Neural cell (in vitro differentiated cells): ENCODE data around the gene CCSAP. TPM values are rescaled to one million over a fixed set of nuclear protein-coding genes. Genes with fewer than 3 reads are reported as not detected.

Experiments
- H2AFZ ChIP-seq: fragments of 200-600, 300-800 bp; sonication (generic), shearing (Covaris generic); 2 replicates; pipeline ENCODE4 v1.6.0; 2014; ENCODE audit warnings: low read depth, mild to moderate bottlenecking, antibody characterized with exemption, low read length, moderate library complexity
- H3F3A ChIP-seq: fragments of 200-600 bp; shearing (Covaris generic); 2 replicates; pipeline ENCODE4 v1.6.1; 2016; ENCODE audit warnings: mild to moderate bottlenecking, moderate library complexity, mixed read lengths, antibody characterized with exemption, low read length; ENCODE audit not compliant: insufficient read depth, poor library complexity, severe bottlenecking
- H3K27ac ChIP-seq: fragments of 200-600, 300-800 bp; sonication (generic), shearing (Covaris generic); 2 replicates; pipeline ENCODE4 v1.5.1; 2014; ENCODE audit warnings: mild to moderate bottlenecking, low read length, moderate library complexity
- H3K27me3 ChIP-seq: fragments of 300-800, 200-600 bp; sonication (generic), shearing (Covaris generic); 2 replicates; pipeline ENCODE4 v1.6.0; 2014; ENCODE audit warnings: mild to moderate bottlenecking, low read depth, low read length, moderate library complexity; ENCODE audit not compliant: insufficient read depth
- H3K36me3 ChIP-seq: fragments of 300-800, 200-600 bp; sonication (generic), shearing (Covaris generic); 2 replicates; pipeline ENCODE4 v1.5.1; 2014; ENCODE audit warnings: mild to moderate bottlenecking, antibody characterized with exemption, low read length, moderate library complexity; ENCODE audit not compliant: insufficient read depth
- H3K4me2 ChIP-seq: fragments of 300-800, 200-600 bp; sonication (generic), shearing (Covaris generic); 2 replicates; pipeline ENCODE4 v1.6.0; 2014; ENCODE audit warnings: mild to moderate bottlenecking, low read length
- H3K4me3 ChIP-seq: fragments of 300-800, 200-600 bp; sonication (generic), shearing (Covaris generic); 2 replicates; pipeline ENCODE4 v1.5.1; 2014; ENCODE audit warnings: mild to moderate bottlenecking, low read length, moderate library complexity
- H3K79me2 ChIP-seq: fragments of 200-600 bp; shearing (Covaris generic); replicated peaks from 2 replicates; pipeline ENCODE4 v1.6.0; 2014; ENCODE audit warnings: mild to moderate bottlenecking, low read length, moderate library complexity; ENCODE audit not compliant: insufficient read depth
- H3K9ac ChIP-seq: fragments of 300-800, 200-600 bp; sonication (generic), shearing (Covaris generic); 2 replicates; pipeline ENCODE4 v1.6.1; 2016; ENCODE audit warnings: mild to moderate bottlenecking, low read length, mixed read lengths
- H3K9me2 ChIP-seq: fragments of 200-600 bp; shearing (Covaris generic); 2 replicates; pipeline ENCODE4 v1.6.1; 2016; ENCODE audit warnings: mild to moderate bottlenecking, low read length, mixed read lengths; ENCODE audit not compliant: insufficient read depth
- H3K9me3 ChIP-seq: fragments of 200-600, 300-800 bp; sonication (generic), shearing (Covaris generic); 2 replicates; pipeline ENCODE4 v1.6.1; 2016; ENCODE audit warnings: mild to moderate bottlenecking, mixed run types, low read length, moderate library complexity, mixed read lengths
- H4K20me1 ChIP-seq: fragments of 200-600 bp; shearing (Covaris generic); 2 replicates; pipeline ENCODE4 v1.6.1; 2016; ENCODE audit warnings: mild to moderate bottlenecking, mixed run types; ENCODE audit not compliant: insufficient read depth
- EP300 ChIP-seq: fragments of 450-650 bp; conservative IDR thresholded peaks from 2 replicates; pipeline ENCODE4 v1.6.1; 2014; ENCODE audit warnings: antibody characterized with exemption, mild to moderate bottlenecking, moderate library complexity; ENCODE audit not compliant: poor library complexity, severe bottlenecking
- EZH2 ChIP-seq: fragments of 200-600, 300-800 bp; shearing (Covaris generic), sonication (generic); IDR thresholded peaks from 2 replicates; pipeline ENCODE4 v1.6.1; 2014; ENCODE audit warnings: antibody characterized with exemption, low read length, borderline replicate concordance, mild to moderate bottlenecking; ENCODE audit not compliant: insufficient read depth, poor library complexity, severe bottlenecking
- MXI1 ChIP-seq: fragments of 450-650 bp; conservative IDR thresholded peaks from 2 replicates; pipeline ENCODE4 v1.6.1; 2014; ENCODE audit warnings: antibody characterized with exemption, mild to moderate bottlenecking; ENCODE audit not compliant: poor library complexity, severe bottlenecking
- POLR2AphosphoS5 ChIP-seq: IDR thresholded peaks from 2 replicates; pipeline ENCODE4 v1.6.1; 2012
- RAD21 ChIP-seq: fragments of 450-650 bp; conservative IDR thresholded peaks from 2 replicates; pipeline ENCODE4 v1.6.1; 2014; ENCODE audit warnings: antibody characterized with exemption, mild to moderate bottlenecking, moderate library complexity
- SMC3 ChIP-seq: fragments of 450-650 bp; conservative IDR thresholded peaks from 2 replicates; pipeline ENCODE4 v1.6.1; 2014; ENCODE audit warnings: antibody characterized with exemption, mild to moderate bottlenecking, moderate library complexity; ENCODE audit not compliant: poor library complexity
- TAF1 ChIP-seq: IDR thresholded peaks from 2 replicates; pipeline ENCODE4 v1.6.1; 2012; ENCODE audit warnings: low read depth
- polyA plus RNA-seq: library from polyadenylated mRNA; depleted of rRNA; stranded (reverse); fragments of >200 nt; gene quantifications from 2 replicates; pipeline ENCODE4 v1.2.3, GENCODE V29; 2014
- TF ChIP-seq, protein P1 (sequence below): IDR thresholded peaks from 2 replicates; pipeline ENCODE4 v1.6.1; 2012; ENCODE audit warnings: borderline replicate concordance
- TF ChIP-seq, protein P2 (sequence below): fragments of 450-650 bp; IDR thresholded peaks from 2 replicates; pipeline ENCODE4 v1.5.1; 2014; ENCODE audit warnings: antibody characterized with exemption, mild to moderate bottlenecking, moderate library complexity; ENCODE audit not compliant: poor library complexity, severe bottlenecking

CCSAP gene
- polyA plus RNA-seq, 1 donor from 2014 or later, result 66.7 TPM

GRCh38 chr1:229365569-229365968 lies 22.7 kb upstream of the CCSAP start:
- H3K79me2 ChIP-seq, result no peaks in the 10 kb centered on the region
- no peak overlapping the region for H3K27ac ChIP-seq
- H3K4me3 ChIP-seq, result no peak overlapping the region
- no peaks in the 10 kb centered on the region for H3F3A ChIP-seq
- no peak overlapping the region for H3K9ac ChIP-seq
- no peaks in the 10 kb centered on the region for H3K27me3 ChIP-seq
- no peaks in the 10 kb centered on the region for H3K9me2 ChIP-seq
- H3K9me3 ChIP-seq, result no peaks in the 10 kb centered on the region
- H4K20me1 ChIP-seq, result no peaks in the 10 kb centered on the region
- no peaks in the 10 kb centered on the region for H3K36me3 ChIP-seq
- H2AFZ ChIP-seq, result no peak overlapping the region
- H3K4me2 ChIP-seq, result no peak overlapping the region
- TF ChIP-seq, protein P1, sequence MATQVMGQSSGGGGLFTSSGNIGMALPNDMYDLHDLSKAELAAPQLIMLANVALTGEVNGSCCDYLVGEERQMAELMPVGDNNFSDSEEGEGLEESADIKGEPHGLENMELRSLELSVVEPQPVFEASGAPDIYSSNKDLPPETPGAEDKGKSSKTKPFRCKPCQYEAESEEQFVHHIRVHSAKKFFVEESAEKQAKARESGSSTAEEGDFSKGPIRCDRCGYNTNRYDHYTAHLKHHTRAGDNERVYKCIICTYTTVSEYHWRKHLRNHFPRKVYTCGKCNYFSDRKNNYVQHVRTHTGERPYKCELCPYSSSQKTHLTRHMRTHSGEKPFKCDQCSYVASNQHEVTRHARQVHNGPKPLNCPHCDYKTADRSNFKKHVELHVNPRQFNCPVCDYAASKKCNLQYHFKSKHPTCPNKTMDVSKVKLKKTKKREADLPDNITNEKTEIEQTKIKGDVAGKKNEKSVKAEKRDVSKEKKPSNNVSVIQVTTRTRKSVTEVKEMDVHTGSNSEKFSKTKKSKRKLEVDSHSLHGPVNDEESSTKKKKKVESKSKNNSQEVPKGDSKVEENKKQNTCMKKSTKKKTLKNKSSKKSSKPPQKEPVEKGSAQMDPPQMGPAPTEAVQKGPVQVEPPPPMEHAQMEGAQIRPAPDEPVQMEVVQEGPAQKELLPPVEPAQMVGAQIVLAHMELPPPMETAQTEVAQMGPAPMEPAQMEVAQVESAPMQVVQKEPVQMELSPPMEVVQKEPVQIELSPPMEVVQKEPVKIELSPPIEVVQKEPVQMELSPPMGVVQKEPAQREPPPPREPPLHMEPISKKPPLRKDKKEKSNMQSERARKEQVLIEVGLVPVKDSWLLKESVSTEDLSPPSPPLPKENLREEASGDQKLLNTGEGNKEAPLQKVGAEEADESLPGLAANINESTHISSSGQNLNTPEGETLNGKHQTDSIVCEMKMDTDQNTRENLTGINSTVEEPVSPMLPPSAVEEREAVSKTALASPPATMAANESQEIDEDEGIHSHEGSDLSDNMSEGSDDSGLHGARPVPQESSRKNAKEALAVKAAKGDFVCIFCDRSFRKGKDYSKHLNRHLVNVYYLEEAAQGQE, result no peak
- TF ChIP-seq EZH2 (no peak), POLR2AphosphoS5 (no peak), MXI1 (no peak), EP300 (no peak), TAF1 (no peak), SMC3 (no peak), RAD21 (no peak)
- TF ChIP-seq, protein P2, sequence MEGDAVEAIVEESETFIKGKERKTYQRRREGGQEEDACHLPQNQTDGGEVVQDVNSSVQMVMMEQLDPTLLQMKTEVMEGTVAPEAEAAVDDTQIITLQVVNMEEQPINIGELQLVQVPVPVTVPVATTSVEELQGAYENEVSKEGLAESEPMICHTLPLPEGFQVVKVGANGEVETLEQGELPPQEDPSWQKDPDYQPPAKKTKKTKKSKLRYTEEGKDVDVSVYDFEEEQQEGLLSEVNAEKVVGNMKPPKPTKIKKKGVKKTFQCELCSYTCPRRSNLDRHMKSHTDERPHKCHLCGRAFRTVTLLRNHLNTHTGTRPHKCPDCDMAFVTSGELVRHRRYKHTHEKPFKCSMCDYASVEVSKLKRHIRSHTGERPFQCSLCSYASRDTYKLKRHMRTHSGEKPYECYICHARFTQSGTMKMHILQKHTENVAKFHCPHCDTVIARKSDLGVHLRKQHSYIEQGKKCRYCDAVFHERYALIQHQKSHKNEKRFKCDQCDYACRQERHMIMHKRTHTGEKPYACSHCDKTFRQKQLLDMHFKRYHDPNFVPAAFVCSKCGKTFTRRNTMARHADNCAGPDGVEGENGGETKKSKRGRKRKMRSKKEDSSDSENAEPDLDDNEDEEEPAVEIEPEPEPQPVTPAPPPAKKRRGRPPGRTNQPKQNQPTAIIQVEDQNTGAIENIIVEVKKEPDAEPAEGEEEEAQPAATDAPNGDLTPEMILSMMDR, result no peak

GRCh38 chr1:229364207-229365065 lies 21.6 kb upstream of the CCSAP start:
- no peaks in the 10 kb centered on the region for H3K9me3 ChIP-seq
- H3K27me3 ChIP-seq, result no peaks in the 10 kb centered on the region
- no peaks in the 10 kb centered on the region for H4K20me1 ChIP-seq
- H3K79me2 ChIP-seq, result no peaks in the 10 kb centered on the region
- no peak overlapping the region for H2AFZ ChIP-seq
- no peak overlapping the region for H3K27ac ChIP-seq
- TF ChIP-seq POLR2AphosphoS5, result no peak
- no peaks in the 10 kb centered on the region for H3K9me2 ChIP-seq
- no peak overlapping the region for H3K4me2 ChIP-seq
- H3K4me3 ChIP-seq, result no peak overlapping the region
- no peaks in the 10 kb centered on the region for H3K36me3 ChIP-seq
- H3F3A ChIP-seq, result no peaks in the 10 kb centered on the region
- H3K9ac ChIP-seq, result no peak overlapping the region
